GM12891 (cell line): ENCODE data around the gene BMPER.

Source experiments
- POLR2A ChIP-seq: IDR thresholded peaks from 2 replicates; pipeline ENCODE4 v1.6.1; 2011; ENCODE audit warnings: low read depth, low read length, control low read depth
- POLR2AphosphoS5 ChIP-seq: IDR thresholded peaks from 2 replicates; pipeline ENCODE4 v1.6.1; 2011; ENCODE audit warnings: low read depth, low read length, control low read depth
- SPI1 ChIP-seq: IDR thresholded peaks from 2 replicates; pipeline ENCODE4 v1.6.1; 2011; ENCODE audit warnings: low read depth, low read length, control low read depth

DNA sequence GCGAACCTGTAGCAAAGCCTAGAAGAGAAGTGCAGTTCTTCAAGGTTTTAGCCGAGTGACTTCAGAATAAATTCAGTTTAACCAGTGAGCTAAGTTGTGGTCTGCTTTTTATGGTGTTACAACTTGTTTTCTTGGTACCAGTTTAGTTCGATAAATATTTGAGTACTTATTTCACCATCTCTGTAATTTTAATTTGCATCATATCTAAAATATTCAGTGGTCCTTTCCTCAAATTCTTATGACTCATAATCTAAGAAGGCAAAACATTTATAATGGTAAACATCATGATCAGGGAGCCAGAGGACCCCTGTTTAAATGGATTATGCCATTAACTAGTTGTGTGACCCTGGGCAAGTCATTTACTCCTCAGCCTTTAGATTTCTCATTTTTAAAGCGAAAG lies 4.1 kb upstream of the BMPER start:
- TF ChIP-seq POLR2A = no peak
- TF ChIP-seq POLR2AphosphoS5 = no peak
- TF ChIP-seq SPI1 = no peak
